GM23248 (cell line): Measurements from ENCODE around the gene SPEG. TPM values are rescaled to one million over a fixed set of nuclear protein-coding genes. Genes with fewer than 3 reads are reported as not detected.

Experiments
- DNase-seq: peaks from one replicate; pipeline ENCODE4 v3.0.0-alpha.2; 2015
- H2AFZ ChIP-seq: fragments of 200-600 bp; sonication (generic); 2 replicates; pipeline ENCODE4 v1.6.1; 2016; ENCODE audit warnings: antibody characterized with exemption
- H3F3A ChIP-seq: fragments of 200-600 bp; sonication (generic); 2 replicates; pipeline ENCODE4 v1.6.1; 2016; ENCODE audit warnings: mild to moderate bottlenecking, antibody characterized with exemption, mixed run types; ENCODE audit not compliant: insufficient read depth
- H3K27ac ChIP-seq: fragments of 200-600 bp; sonication (generic); 2 replicates; pipeline ENCODE4 v1.5.1; 2016; ENCODE audit warnings: mild to moderate bottlenecking
- H3K27me3 ChIP-seq: fragments of 200-600 bp; sonication (generic); replicated peaks from 2 replicates; pipeline ENCODE4 v1.6.1; 2016; ENCODE audit warnings: mild to moderate bottlenecking; ENCODE audit not compliant: insufficient read depth
- H3K36me3 ChIP-seq: fragments of 200-600 bp; sonication (generic); 2 replicates; pipeline ENCODE4 v1.6.1; 2016; ENCODE audit warnings: low read depth, mild to moderate bottlenecking
- H3K4me1 ChIP-seq: fragments of 200-600 bp; sonication (generic); 2 replicates; pipeline ENCODE4 v1.6.1; 2016; ENCODE audit warnings: mild to moderate bottlenecking; ENCODE audit not compliant: insufficient read depth
- H3K4me2 ChIP-seq: fragments of 200-600 bp; sonication (generic); one replicate; pipeline ENCODE4 v1.6.1; 2016; ENCODE audit warnings: mild to moderate bottlenecking; ENCODE audit not compliant: unreplicated experiment
- H3K4me3 ChIP-seq: fragments of 200-600 bp; sonication (generic); 2 replicates; pipeline ENCODE4 v1.5.1; 2016; ENCODE audit warnings: mild to moderate bottlenecking
- H3K79me2 ChIP-seq: fragments of 200-600 bp; sonication (generic); 2 replicates; pipeline ENCODE4 v1.6.1; 2016; ENCODE audit warnings: mild to moderate bottlenecking; ENCODE audit not compliant: insufficient read depth
- H3K9ac ChIP-seq: fragments of 200-600 bp; sonication (generic); 2 replicates; pipeline ENCODE4 v1.6.1; 2016; ENCODE audit warnings: mild to moderate bottlenecking
- H3K9me2 ChIP-seq: fragments of 200-600 bp; sonication (generic); 2 replicates; pipeline ENCODE4 v1.6.1; 2016; ENCODE audit warnings: mixed run types, mild to moderate bottlenecking, moderate library complexity; ENCODE audit not compliant: insufficient read depth
- H3K9me3 ChIP-seq: fragments of 200-600 bp; sonication (generic); one replicate; pipeline ENCODE4 v1.6.1; 2017; ENCODE audit warnings: low read depth
- H4K20me1 ChIP-seq: fragments of 200-600 bp; sonication (generic); 2 replicates; pipeline ENCODE4 v1.6.0; 2016; ENCODE audit not compliant: insufficient read depth
- EZH2 ChIP-seq: fragments of 200-600 bp; sonication (generic); IDR thresholded peaks from 2 replicates; pipeline ENCODE4 v1.6.1; 2018; ENCODE audit warnings: antibody characterized with exemption, mild to moderate bottlenecking; ENCODE audit not compliant: insufficient read depth, poor library complexity, severe bottlenecking
- EZH2phosphoT487 ChIP-seq: fragments of 200-600 bp; sonication (generic); IDR thresholded peaks from 2 replicates; pipeline ENCODE4 v1.6.1; 2018; ENCODE audit warnings: antibody characterized with exemption, moderate library complexity, mild to moderate bottlenecking, low read depth; ENCODE audit not compliant: insufficient read depth
- WGBS, 2 experiments: methylation state at CpG; one replicate each; pipeline ENCODE4 v1.1.6; 2015 to 2017; ENCODE audit warnings: low lambda C conversion rate in 2 of 2, low coverage in 1 of 2; ENCODE audit errors: missing lambda C conversion rate in 2 of 2; 5-methylcytosine and 5-hydroxymethylcytosine counted together
- in situ Hi-C: fragments of 300-500 bp; cut with MboI; formaldehyde crosslinking; loops from 2 replicates; pipeline ENCODE4 v1.15.0; 2020
- polyA plus RNA-seq: library from polyadenylated mRNA; unstranded; fragments of >200 nt; fragmentation: Nextera tagmentation; extraction: Ambion mirVana; gene quantifications from 2 replicates; pipeline ENCODE4 v1.2.1, GENCODE V29; 2016
- total RNA-seq: library from RNA; depleted of rRNA; stranded (reverse); fragments of >200 nt; shearing (Covaris generic); gene quantifications from 2 replicates; pipeline ENCODE4 v1.2.3, GENCODE V29; 2014

SPEG gene
- total and polyA plus RNA-seq, 2 experiments from 2014 or later, result 9.4 to 26.5 TPM

- Histone ChIP-seq H3F3A (no peaks in the 10 kb centered on the region), H3K4me3 (peak overlapping the region; percentile 97), H3K27ac (no peak overlapping the region), H4K20me1 (no peaks in the 10 kb centered on the region), H3K4me2 (peak overlapping the region; percentile 95), H3K4me1 (peaks cover 13% of the 10 kb centered on the region), H3K9me3 (no peaks in the 10 kb centered on the region), H3K9ac (peak overlapping the region; percentile 99), H3K9me2 (no peaks in the 10 kb centered on the region), H3K79me2 (peaks cover 26% of the 10 kb centered on the region), H2AFZ (no peak overlapping the region; the same call in 1 of the 2 replicates), H3K27me3 (no peaks in the 10 kb centered on the region), H3K36me3 (peaks cover 4% of the 10 kb centered on the region; the same call in 1 of the 2 replicates)
- in situ Hi-C loops, result no loop called here
- peak; percentile 27 for DNase-seq
- TF ChIP-seq EZH2phosphoT487, result no peak
- TF ChIP-seq EZH2, result no peak
- 0 to 3% methylated on average over 1 of the region's 1 CpG for WGBS, 2 experiments
Measured at GRCh38 chr2:219499555-219499954, 64.9 kb downstream of the SPEG start.

- no peak overlapping the region for H3K27ac ChIP-seq
- H3F3A ChIP-seq, result no peaks in the 10 kb centered on the region
- 75 to 82% methylated on average over 2 of the region's 2 CpGs for WGBS, 2 experiments
- H3K4me1 ChIP-seq, result peaks cover 13% of the 10 kb centered on the region
- H2AFZ ChIP-seq, result no peak overlapping the region
- no peaks in the 10 kb centered on the region for H4K20me1 ChIP-seq
- peak overlapping the region; percentile 97 for H3K4me3 ChIP-seq
- peak; percentile 46 for DNase-seq
- peaks cover 26% of the 10 kb centered on the region for H3K79me2 ChIP-seq
- TF ChIP-seq EZH2phosphoT487 (no peak), EZH2 (no peak)
- H3K9me3 ChIP-seq, result no peaks in the 10 kb centered on the region
- peaks cover 4% of the 10 kb centered on the region; the same call in 1 of the 2 replicates for H3K36me3 ChIP-seq
- no peaks in the 10 kb centered on the region for H3K27me3 ChIP-seq
- H3K9ac ChIP-seq, result peak overlapping the region; percentile 99; the same call in 1 of the 2 replicates
- no peaks in the 10 kb centered on the region for H3K9me2 ChIP-seq
- in situ Hi-C loops, result no loop called here
- peak overlapping the region; percentile 95 for H3K4me2 ChIP-seq
Measured at GRCh38 chr2:219500135-219500534, 65.5 kb downstream of the SPEG start.

DNA sequence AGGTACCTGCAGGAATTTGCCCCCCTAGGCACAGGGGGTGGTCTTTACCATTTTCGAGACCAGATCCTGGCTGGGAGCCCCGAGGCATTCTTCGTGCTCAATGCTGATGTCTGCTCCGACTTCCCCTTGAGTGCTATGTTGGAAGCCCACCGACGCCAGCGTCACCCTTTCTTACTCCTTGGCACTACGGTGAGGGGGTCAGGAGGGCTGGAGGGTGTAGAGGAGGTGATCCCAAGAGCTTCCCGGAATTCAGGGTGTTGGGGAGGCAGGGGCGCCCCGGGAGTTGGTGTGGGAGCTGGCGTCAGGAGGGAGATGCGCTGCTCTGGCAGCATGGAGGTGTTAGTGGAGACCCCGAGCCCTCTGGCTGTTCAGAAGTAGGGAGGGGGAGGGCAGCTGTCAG, 67.2 kb downstream of the SPEG start:
- H3K4me2 ChIP-seq, result no peak overlapping the region
- TF ChIP-seq EZH2phosphoT487 (no peak), EZH2 (no peak)
- no peak overlapping the region for H3K9ac ChIP-seq
- H3K9me2 ChIP-seq, result no peaks in the 10 kb centered on the region
- H3K4me3 ChIP-seq, result no peak overlapping the region
- 91 to 94% methylated on average over 14 of the region's 14 CpGs for WGBS, 2 experiments
- peaks cover 26% of the 10 kb centered on the region for H3K79me2 ChIP-seq
- no peaks in the 10 kb centered on the region for H4K20me1 ChIP-seq
- H3K27me3 ChIP-seq, result no peaks in the 10 kb centered on the region
- in situ Hi-C loops, result no loop called here
- no peak overlapping the region for H3K27ac ChIP-seq
- H3K9me3 ChIP-seq, result no peaks in the 10 kb centered on the region
- peaks cover 13% of the 10 kb centered on the region for H3K4me1 ChIP-seq
- no peaks in the 10 kb centered on the region for H3F3A ChIP-seq
- no peak for DNase-seq
- H2AFZ ChIP-seq, result no peak overlapping the region
- H3K36me3 ChIP-seq, result peaks cover 4% of the 10 kb centered on the region; the same call in 1 of the 2 replicates

GRCh38 chr2:219502618-219503017, 68.0 kb downstream of the SPEG start:
- Histone ChIP-seq H3K9me2 (no peaks in the 10 kb centered on the region), H3K79me2 (peaks cover 26% of the 10 kb centered on the region), H3K9me3 (no peaks in the 10 kb centered on the region), H2AFZ (no peak overlapping the region), H3K27me3 (no peaks in the 10 kb centered on the region), H3K4me1 (peaks cover 13% of the 10 kb centered on the region), H3K36me3 (peaks cover 4% of the 10 kb centered on the region; the same call in 1 of the 2 replicates), H3K4me3 (no peak overlapping the region), H3K4me2 (no peak overlapping the region), H4K20me1 (no peaks in the 10 kb centered on the region), H3K9ac (no peak overlapping the region), H3K27ac (no peak overlapping the region), H3F3A (no peaks in the 10 kb centered on the region)
- in situ Hi-C loops, result no loop called here
- no peak for TF ChIP-seq EZH2
- TF ChIP-seq EZH2phosphoT487, result no peak
- no peak for DNase-seq

GRCh38 chr2:219505585-219505984, 70.9 kb downstream of the SPEG start:
- Histone ChIP-seq H3K4me2 (no peak overlapping the region), H3K79me2 (peaks cover 9% of the 10 kb centered on the region; the same call in 1 of the 2 replicates), H3K4me1 (peaks cover 13% of the 10 kb centered on the region), H3K9ac (no peak overlapping the region), H3K36me3 (peaks cover 4% of the 10 kb centered on the region; the same call in 1 of the 2 replicates), H3K9me3 (no peaks in the 10 kb centered on the region), H2AFZ (no peak overlapping the region), H3F3A (no peaks in the 10 kb centered on the region), H3K27me3 (no peaks in the 10 kb centered on the region), H4K20me1 (no peaks in the 10 kb centered on the region), H3K9me2 (no peaks in the 10 kb centered on the region), H3K4me3 (no peak overlapping the region), H3K27ac (no peak overlapping the region)
- 92 to 95% methylated on average over 9 of the region's 9 CpGs for WGBS, 2 experiments
- TF ChIP-seq EZH2 (no peak), EZH2phosphoT487 (no peak)
- in situ Hi-C loops, result no loop called here
- DNase-seq, result no peak
